Neural progenitor cell (in vitro differentiated cells): ENCODE measurements around the gene TUSC2. TPM values are rescaled to one million over a fixed set of nuclear protein-coding genes. Genes with fewer than 3 reads are reported as not detected.

Experiments used
- DNase-seq: peaks from one replicate; pipeline ENCODE4 v3.0.0-alpha.2; 2016; ENCODE audit warnings: low spot score
- H2AFZ ChIP-seq: fragments of 200-600 bp; sonication (generic); replicated peaks from 2 replicates; pipeline ENCODE4 v1.6.1; 2016; ENCODE audit warnings: antibody characterized with exemption
- H3F3A ChIP-seq: fragments of 200-600 bp; sonication (generic); 2 replicates; pipeline ENCODE4 v1.6.1; 2016; ENCODE audit warnings: antibody characterized with exemption, low read depth
- H3K27ac ChIP-seq: fragments of 200-600 bp; sonication (generic); 2 replicates; pipeline ENCODE4 v1.5.1; 2016; ENCODE audit warnings: mild to moderate bottlenecking
- H3K27me3 ChIP-seq: fragments of 200-600 bp; sonication (generic); 2 replicates; pipeline ENCODE4 v1.6.1; 2016; ENCODE audit warnings: mild to moderate bottlenecking, moderate library complexity
- H3K36me3 ChIP-seq: fragments of 200-600 bp; sonication (generic); 2 replicates; pipeline ENCODE4 v1.5.1; 2016
- H3K4me1 ChIP-seq: fragments of 200-600 bp; sonication (generic); 2 replicates; pipeline ENCODE4 v1.6.1; 2016; ENCODE audit warnings: mixed run types
- H3K4me2 ChIP-seq: fragments of 200-600 bp; sonication (generic); 2 replicates; pipeline ENCODE4 v1.6.1; 2016
- H3K4me3 ChIP-seq: fragments of 200-600 bp; sonication (generic); 2 replicates; pipeline ENCODE4 v1.5.1; 2016
- H3K79me2 ChIP-seq: fragments of 200-600 bp; sonication (generic); 2 replicates; pipeline ENCODE4 v1.6.1; 2016; ENCODE audit warnings: low read depth
- H3K9ac ChIP-seq: fragments of 200-600 bp; sonication (generic); 2 replicates; pipeline ENCODE4 v1.6.1; 2016
- H3K9me3 ChIP-seq: fragments of 200-600 bp; sonication (generic); 2 replicates; pipeline ENCODE4 v1.5.1; 2016; ENCODE audit warnings: low read depth
- H4K20me1 ChIP-seq: fragments of 200-600 bp; sonication (generic); 2 replicates; pipeline ENCODE4 v1.6.1; 2016; ENCODE audit warnings: low read depth
- H3K27ac Mint-ChIP-seq: 3 replicates; pipeline ENCODE4 v1.8.0; 2021; ENCODE audit warnings: mixed read lengths
- H3K27me3 Mint-ChIP-seq: 2 replicates; pipeline ENCODE4 v1.8.0; 2022; ENCODE audit warnings: low read depth, mild to moderate bottlenecking, inconsistent platforms, moderate library complexity, mixed read lengths; ENCODE audit not compliant: insufficient read depth
- H3K36me3 Mint-ChIP-seq: 3 replicates; pipeline ENCODE4 v1.8.0; 2021; ENCODE audit warnings: mixed read lengths
- H3K4me1 Mint-ChIP-seq: 3 replicates; pipeline ENCODE4 v1.8.0; 2021; ENCODE audit warnings: mixed read lengths
- H3K4me3 Mint-ChIP-seq: 3 replicates; pipeline ENCODE4 v1.8.0; 2021; ENCODE audit warnings: mild to moderate bottlenecking, moderate library complexity, mixed read lengths
- H3K9me3 Mint-ChIP-seq: 3 replicates; pipeline ENCODE4 v1.8.0; 2020; ENCODE audit warnings: mixed read lengths
- EZH2 ChIP-seq: fragments of 200-600 bp; sonication (generic); IDR thresholded peaks from 2 replicates; pipeline ENCODE4 v1.6.1; 2017; ENCODE audit warnings: antibody characterized with exemption, mild to moderate bottlenecking, moderate library complexity
- EZH2phosphoT487 ChIP-seq: fragments of 200-600 bp; sonication (generic); IDR thresholded peaks from 2 replicates; pipeline ENCODE4 v1.6.1; 2017; ENCODE audit warnings: antibody characterized with exemption
- total RNA-seq: library from RNA; depleted of rRNA; stranded (reverse); fragments of >200 nt; gene quantifications from 2 replicates; pipeline ENCODE4 v1.2.3, GENCODE V29; 2015; ENCODE audit warnings: low replicate concordance
- TF ChIP-seq, protein P1 (sequence below): fragments of 200-600 bp; sonication (generic); IDR thresholded peaks from 2 replicates; pipeline ENCODE4 v1.5.1; 2017; ENCODE audit warnings: antibody characterized with exemption, mild to moderate bottlenecking

Gene TUSC2
- total RNA-seq, 1 donor from 2014 or later: 14.9 TPM

- Histone ChIP-seq H3K4me2 (no peak overlapping the region), H3K27ac (no peak overlapping the region), H3K27me3 (no peaks in the 10 kb centered on the region), H3K79me2 (peaks cover 12% of the 10 kb centered on the region), H3K36me3 (no peaks in the 10 kb centered on the region), H3F3A (peaks cover 4% of the 10 kb centered on the region), H3K9me3 (no peaks in the 10 kb centered on the region), H3K4me1 (peaks cover 13% of the 10 kb centered on the region), H4K20me1 (no peaks in the 10 kb centered on the region), H2AFZ (no peak overlapping the region), H3K9ac (no peak overlapping the region), H3K4me3 (no peak overlapping the region)
- Mint-ChIP-seq H3K27ac (no peak overlapping the region), H3K4me1 (peaks cover 17% of the 10 kb centered on the region), H3K36me3 (peaks cover 2% of the 10 kb centered on the region), H3K27me3 (peaks cover 9% of the 10 kb centered on the region), H3K9me3 (no peaks in the 10 kb centered on the region), H3K4me3 (no peak overlapping the region)
- no peak for TF ChIP-seq EZH2phosphoT487
- TF ChIP-seq EZH2: no peak
- TF ChIP-seq, protein P1, sequence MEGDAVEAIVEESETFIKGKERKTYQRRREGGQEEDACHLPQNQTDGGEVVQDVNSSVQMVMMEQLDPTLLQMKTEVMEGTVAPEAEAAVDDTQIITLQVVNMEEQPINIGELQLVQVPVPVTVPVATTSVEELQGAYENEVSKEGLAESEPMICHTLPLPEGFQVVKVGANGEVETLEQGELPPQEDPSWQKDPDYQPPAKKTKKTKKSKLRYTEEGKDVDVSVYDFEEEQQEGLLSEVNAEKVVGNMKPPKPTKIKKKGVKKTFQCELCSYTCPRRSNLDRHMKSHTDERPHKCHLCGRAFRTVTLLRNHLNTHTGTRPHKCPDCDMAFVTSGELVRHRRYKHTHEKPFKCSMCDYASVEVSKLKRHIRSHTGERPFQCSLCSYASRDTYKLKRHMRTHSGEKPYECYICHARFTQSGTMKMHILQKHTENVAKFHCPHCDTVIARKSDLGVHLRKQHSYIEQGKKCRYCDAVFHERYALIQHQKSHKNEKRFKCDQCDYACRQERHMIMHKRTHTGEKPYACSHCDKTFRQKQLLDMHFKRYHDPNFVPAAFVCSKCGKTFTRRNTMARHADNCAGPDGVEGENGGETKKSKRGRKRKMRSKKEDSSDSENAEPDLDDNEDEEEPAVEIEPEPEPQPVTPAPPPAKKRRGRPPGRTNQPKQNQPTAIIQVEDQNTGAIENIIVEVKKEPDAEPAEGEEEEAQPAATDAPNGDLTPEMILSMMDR: no peak
- no peak for DNase-seq
These were observed 38.9 kb downstream of the TUSC2 start for GRCh38 chr3:50289130-50289529.

GRCh38 chr3:50288387-50289007, 39.5 kb downstream of the TUSC2 start:
- Mint-ChIP-seq H3K36me3 (peaks cover 2% of the 10 kb centered on the region), H3K4me1 (peaks cover 17% of the 10 kb centered on the region), H3K27me3 (peaks cover 7% of the 10 kb centered on the region), H3K4me3 (no peak overlapping the region), H3K9me3 (no peaks in the 10 kb centered on the region), H3K27ac (no peak overlapping the region)
- TF ChIP-seq, protein P1: no peak
- TF ChIP-seq EZH2 (no peak), EZH2phosphoT487 (no peak)
- no peak overlapping the region for H3K9ac ChIP-seq
- no peak overlapping the region for H3K4me3 ChIP-seq
- H3K4me2 ChIP-seq: no peak overlapping the region
- H3F3A ChIP-seq: peaks cover 4% of the 10 kb centered on the region
- peaks cover 12% of the 10 kb centered on the region for H3K79me2 ChIP-seq
- peaks cover 13% of the 10 kb centered on the region for H3K4me1 ChIP-seq
- H3K27ac ChIP-seq: no peak overlapping the region
- no peaks in the 10 kb centered on the region for H3K36me3 ChIP-seq
- H4K20me1 ChIP-seq: no peaks in the 10 kb centered on the region
- H3K9me3 ChIP-seq: no peaks in the 10 kb centered on the region
- no peaks in the 10 kb centered on the region for H3K27me3 ChIP-seq
- no peak for DNase-seq
- H2AFZ ChIP-seq: no peak overlapping the region

DNA sequence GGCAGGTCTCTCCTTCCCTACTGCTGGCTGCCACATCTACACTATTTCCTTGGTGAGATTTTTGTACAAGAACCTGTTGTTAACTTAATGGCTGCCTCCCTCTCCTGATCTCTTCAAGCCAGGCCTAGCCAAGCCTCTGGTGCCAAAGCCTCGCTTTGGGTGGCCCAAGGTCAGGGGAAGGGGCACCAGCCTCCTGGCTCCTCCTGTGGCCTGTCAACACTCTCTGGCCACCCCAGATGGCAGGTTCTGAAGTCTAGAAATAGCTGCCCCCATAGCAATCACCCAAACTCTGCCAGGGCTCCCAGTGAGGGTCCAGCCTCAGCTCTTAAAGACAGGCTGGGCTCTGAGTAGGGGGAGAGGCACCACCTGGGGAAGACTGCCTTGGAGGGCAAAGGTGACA, 40.8 kb downstream of the TUSC2 start:
- Mint-ChIP-seq H3K4me1 (peaks cover 10% of the 10 kb centered on the region), H3K4me3 (no peak overlapping the region), H3K36me3 (peaks cover 2% of the 10 kb centered on the region), H3K27me3 (peaks cover 9% of the 10 kb centered on the region), H3K9me3 (no peaks in the 10 kb centered on the region), H3K27ac (no peak overlapping the region)
- no peaks in the 10 kb centered on the region for H3K27me3 ChIP-seq
- H3K4me3 ChIP-seq: no peak overlapping the region
- H3K9ac ChIP-seq: no peak overlapping the region
- H2AFZ ChIP-seq: no peak overlapping the region
- H3K27ac ChIP-seq: no peak overlapping the region
- TF ChIP-seq, protein P1: no peak
- TF ChIP-seq EZH2phosphoT487 (no peak), EZH2 (no peak)
- no peak overlapping the region for H3K4me2 ChIP-seq
- peaks cover 8% of the 10 kb centered on the region for H3K4me1 ChIP-seq
- peaks cover 4% of the 10 kb centered on the region for H3F3A ChIP-seq
- H3K79me2 ChIP-seq: peaks cover 12% of the 10 kb centered on the region
- DNase-seq: peak; percentile 1
- H3K9me3 ChIP-seq: no peaks in the 10 kb centered on the region
- H3K36me3 ChIP-seq: no peaks in the 10 kb centered on the region
- H4K20me1 ChIP-seq: no peaks in the 10 kb centered on the region
